HEK293 (cell line): ENCODE measurements around the gene IL17B.

Experiments used
- CTCF ChIA-PET: fragments of 350-600 bp; formaldehyde crosslinking; extraction: SDS; loops from one replicate; lab custom pipeline; 2021; ENCODE audit warnings: antibody characterized with exemption; lab: Yijun Ruan, JAX
- POLR2A ChIA-PET: fragments of 300-600 bp; formaldehyde crosslinking; extraction: SDS; loops from one replicate; lab custom pipeline; 2020; ENCODE audit warnings: antibody characterized with exemption, inconsistent platforms; lab: Yijun Ruan, JAX
- H3K27ac ChIP-seq: fragments of 200-500 bp; sonication (Bioruptor generic); 2 replicates; pipeline ENCODE4 v1.5.1; 2014; ENCODE audit warnings: low read depth, low read length, control low read depth, inconsistent platforms; ENCODE audit errors: extremely low read depth
- H3K36me3 ChIP-seq, 2 experiments: fragments of 200-500 bp in 1 of 2; sonication (Bioruptor generic) in 1 of 2; 1 replicate in 1 of 2; 2 replicates in 1 of 2; pipeline ENCODE4 v1.5.1; 2014 to 2017; ENCODE audit warnings: inconsistent platforms in 2 of 2, low read length in 2 of 2; ENCODE audit not compliant: control insufficient read depth in 2 of 2, insufficient read depth in 1 of 2
- H3K4me1 ChIP-seq: fragments of 200-500 bp; sonication (Bioruptor generic); 2 replicates; pipeline ENCODE4 v1.5.1; 2014; ENCODE audit warnings: mild to moderate bottlenecking, low read length, inconsistent platforms; ENCODE audit not compliant: control insufficient read depth, insufficient read depth
- H3K4me3 ChIP-seq: 2 replicates; pipeline ENCODE4 v1.5.1; 2011; ENCODE audit warnings: low read depth, mild to moderate bottlenecking, control low read depth, low read length, moderate library complexity
- H3K9me3 ChIP-seq: fragments of 200-500 bp; sonication (Bioruptor generic); 2 replicates; pipeline ENCODE4 v1.5.1; 2014; ENCODE audit warnings: low read depth, low read length, inconsistent platforms; ENCODE audit not compliant: control insufficient read depth, insufficient read depth
- KLF9 ChIP-seq: fragments of 450-650 bp; formaldehyde crosslinking; IDR thresholded peaks from 2 replicates; pipeline ENCODE4 v1.5.1; 2016; ENCODE audit warnings: missing biosample characterization, missing genetic modification characterization, low read depth
- OVOL3 ChIP-seq: fragments of 450-650 bp; formaldehyde crosslinking; IDR thresholded peaks from 2 replicates; pipeline ENCODE4 v1.5.1; 2016; ENCODE audit warnings: missing biosample characterization, missing genetic modification characterization
- SCRT2 ChIP-seq: fragments of 450-650 bp; formaldehyde crosslinking; IDR thresholded peaks from 2 replicates; pipeline ENCODE4 v1.5.1; 2016; ENCODE audit warnings: missing biosample characterization, missing genetic modification characterization
- SP7 ChIP-seq: fragments of 450-650 bp; formaldehyde crosslinking; IDR thresholded peaks from 2 replicates; pipeline ENCODE4 v1.5.1; 2016; ENCODE audit warnings: missing biosample characterization, missing genetic modification characterization
- ZEB2 ChIP-seq: fragments of 450-650 bp; formaldehyde crosslinking; IDR thresholded peaks from 2 replicates; pipeline ENCODE4 v1.5.1; 2016; ENCODE audit warnings: missing biosample characterization, missing genetic modification characterization
- ZFHX2 ChIP-seq: fragments of 450-650 bp; formaldehyde crosslinking; conservative IDR thresholded peaks from 2 replicates; pipeline ENCODE4 v1.5.1; 2016; ENCODE audit warnings: missing biosample characterization, missing genetic modification characterization
- ZNF155 ChIP-seq: fragments of 450-650 bp; formaldehyde crosslinking; IDR thresholded peaks from 2 replicates; pipeline ENCODE4 v1.5.1; 2016; ENCODE audit warnings: missing biosample characterization, missing genetic modification characterization
- ZNF157 ChIP-seq: fragments of 450-650 bp; formaldehyde crosslinking; IDR thresholded peaks from 2 replicates; pipeline ENCODE4 v1.5.1; 2016; ENCODE audit warnings: missing biosample characterization, missing genetic modification characterization
- ZNF174 ChIP-seq: fragments of 450-650 bp; formaldehyde crosslinking; IDR thresholded peaks from 2 replicates; pipeline ENCODE4 v1.5.0; 2017; ENCODE audit warnings: missing biosample characterization, mild to moderate bottlenecking, missing genetic modification characterization
- ZNF175 ChIP-seq: fragments of 450-650 bp; formaldehyde crosslinking; IDR thresholded peaks from 2 replicates; pipeline ENCODE4 v1.5.1; 2016; ENCODE audit warnings: missing biosample characterization, missing genetic modification characterization
- ZNF202 ChIP-seq: fragments of 450-650 bp; formaldehyde crosslinking; IDR thresholded peaks from 2 replicates; pipeline ENCODE4 v1.5.1; 2016; ENCODE audit warnings: missing biosample characterization, missing genetic modification characterization, borderline replicate concordance
- ZNF266 ChIP-seq: fragments of 450-650 bp; formaldehyde crosslinking; IDR thresholded peaks from 2 replicates; pipeline ENCODE4 v1.5.1; 2016; ENCODE audit warnings: missing biosample characterization, missing genetic modification characterization, low read depth
- ZNF292 ChIP-seq: fragments of 450-650 bp; formaldehyde crosslinking; IDR thresholded peaks from 2 replicates; pipeline ENCODE4 v1.5.1; 2016; ENCODE audit warnings: low read depth, missing biosample characterization, missing genetic modification characterization, borderline replicate concordance
- ZNF302 ChIP-seq: fragments of 450-650 bp; formaldehyde crosslinking; IDR thresholded peaks from 2 replicates; pipeline ENCODE4 v1.5.1; 2016; ENCODE audit warnings: missing biosample characterization, missing genetic modification characterization, low read depth
- ZNF335 ChIP-seq: fragments of 450-650 bp; formaldehyde crosslinking; conservative IDR thresholded peaks from 2 replicates; pipeline ENCODE4 v1.5.1; 2016; ENCODE audit warnings: missing biosample characterization, missing genetic modification characterization
- ZNF423 ChIP-seq: fragments of 450-650 bp; formaldehyde crosslinking; IDR thresholded peaks from 2 replicates; pipeline ENCODE4 v1.5.1; 2016; ENCODE audit warnings: missing biosample characterization, missing genetic modification characterization
- ZNF600 ChIP-seq: fragments of 450-650 bp; formaldehyde crosslinking; IDR thresholded peaks from 2 replicates; pipeline ENCODE4 v1.5.1; 2016; ENCODE audit warnings: missing biosample characterization, missing genetic modification characterization
- ZNF623 ChIP-seq: fragments of 450-650 bp; formaldehyde crosslinking; IDR thresholded peaks from 2 replicates; pipeline ENCODE4 v1.5.1; 2016; ENCODE audit warnings: missing biosample characterization, missing genetic modification characterization
- ZNF670 ChIP-seq: fragments of 450-650 bp; formaldehyde crosslinking; IDR thresholded peaks from 2 replicates; pipeline ENCODE4 v1.5.1; 2016; ENCODE audit warnings: missing biosample characterization, missing genetic modification characterization, low read depth
- ZNF785 ChIP-seq: fragments of 450-650 bp; formaldehyde crosslinking; IDR thresholded peaks from 2 replicates; pipeline ENCODE4 v1.5.1; 2016; ENCODE audit warnings: missing biosample characterization, missing genetic modification characterization
- ZNF792 ChIP-seq: fragments of 450-650 bp; formaldehyde crosslinking; IDR thresholded peaks from 2 replicates; pipeline ENCODE4 v1.5.1; 2016; ENCODE audit warnings: missing biosample characterization, missing genetic modification characterization
- TF ChIP-seq, protein P1 (sequence below): fragments of 450-650 bp; IDR thresholded peaks from 2 replicates; pipeline ENCODE4 v1.5.1; 2018; ENCODE audit warnings: missing biosample characterization, missing genetic modification characterization
- TF ChIP-seq, protein P2 (sequence below): fragments of 450-650 bp; formaldehyde crosslinking; IDR thresholded peaks from 2 replicates; pipeline ENCODE4 v1.5.1; 2016; ENCODE audit warnings: missing biosample characterization, missing genetic modification characterization
- TF ChIP-seq, protein P3 (sequence below): fragments of 450-650 bp; formaldehyde crosslinking; IDR thresholded peaks from 2 replicates; pipeline ENCODE4 v1.5.1; 2016; ENCODE audit warnings: missing biosample characterization, missing genetic modification characterization

IL17B gene

DNA sequence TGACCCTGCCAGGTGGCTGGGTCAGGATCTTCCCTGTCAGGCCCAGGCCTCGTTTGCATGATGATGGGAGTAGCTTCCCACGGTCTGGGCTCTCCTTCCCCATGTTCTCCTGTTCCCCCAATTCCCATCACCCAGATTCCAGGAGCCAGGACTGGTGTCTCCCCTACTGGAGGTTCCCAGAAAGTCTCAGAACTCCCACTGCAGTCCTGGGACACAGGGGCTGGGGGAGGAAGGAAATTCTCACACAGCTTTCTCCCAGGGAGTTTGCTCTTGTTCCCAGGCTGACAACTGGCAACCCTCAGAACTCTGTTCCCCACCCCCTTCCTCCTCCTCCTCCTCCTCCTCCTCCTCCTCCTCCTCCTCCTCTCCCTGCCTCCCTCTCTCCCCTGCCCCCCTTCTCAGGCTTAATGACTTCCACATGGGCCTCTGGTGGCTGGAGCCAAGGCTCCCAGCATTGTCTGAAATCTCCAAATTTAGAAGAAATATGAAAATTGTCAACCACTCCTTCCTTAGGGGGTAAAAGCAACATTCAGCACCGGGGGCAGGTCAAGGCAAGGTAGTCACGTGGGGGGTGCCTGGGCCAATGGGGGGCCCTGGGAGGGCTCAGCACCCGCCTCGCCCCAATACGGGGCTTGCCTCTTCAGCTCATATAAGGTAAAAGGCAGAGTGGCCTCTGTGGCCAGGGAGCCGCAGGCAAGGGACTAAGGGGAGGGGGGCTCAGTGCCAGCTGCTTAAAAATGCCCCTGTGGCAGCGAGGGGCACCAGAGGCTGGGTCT lies 27.3 kb upstream of the IL17B start (continued):
- TF ChIP-seq, protein P1, sequence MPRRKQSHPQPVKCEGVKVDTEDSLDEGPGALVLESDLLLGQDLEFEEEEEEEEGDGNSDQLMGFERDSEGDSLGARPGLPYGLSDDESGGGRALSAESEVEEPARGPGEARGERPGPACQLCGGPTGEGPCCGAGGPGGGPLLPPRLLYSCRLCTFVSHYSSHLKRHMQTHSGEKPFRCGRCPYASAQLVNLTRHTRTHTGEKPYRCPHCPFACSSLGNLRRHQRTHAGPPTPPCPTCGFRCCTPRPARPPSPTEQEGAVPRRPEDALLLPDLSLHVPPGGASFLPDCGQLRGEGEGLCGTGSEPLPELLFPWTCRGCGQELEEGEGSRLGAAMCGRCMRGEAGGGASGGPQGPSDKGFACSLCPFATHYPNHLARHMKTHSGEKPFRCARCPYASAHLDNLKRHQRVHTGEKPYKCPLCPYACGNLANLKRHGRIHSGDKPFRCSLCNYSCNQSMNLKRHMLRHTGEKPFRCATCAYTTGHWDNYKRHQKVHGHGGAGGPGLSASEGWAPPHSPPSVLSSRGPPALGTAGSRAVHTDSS (tag by site-specific recombination), result peak; percentile 63
- TF ChIP-seq KLF9 (tag by site-specific recombination), result no peak
- TF ChIP-seq, protein P2, sequence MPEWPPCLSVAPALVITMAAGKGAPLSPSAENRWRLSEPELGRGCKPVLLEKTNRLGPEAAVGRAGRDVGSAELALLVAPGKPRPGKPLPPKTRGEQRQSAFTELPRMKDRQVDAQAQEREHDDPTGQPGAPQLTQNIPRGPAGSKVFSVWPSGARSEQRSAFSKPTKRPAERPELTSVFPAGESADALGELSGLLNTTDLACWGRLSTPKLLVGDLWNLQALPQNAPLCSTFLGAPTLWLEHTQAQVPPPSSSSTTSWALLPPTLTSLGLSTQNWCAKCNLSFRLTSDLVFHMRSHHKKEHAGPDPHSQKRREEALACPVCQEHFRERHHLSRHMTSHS (tag by site-specific recombination), result no peak

DNA sequence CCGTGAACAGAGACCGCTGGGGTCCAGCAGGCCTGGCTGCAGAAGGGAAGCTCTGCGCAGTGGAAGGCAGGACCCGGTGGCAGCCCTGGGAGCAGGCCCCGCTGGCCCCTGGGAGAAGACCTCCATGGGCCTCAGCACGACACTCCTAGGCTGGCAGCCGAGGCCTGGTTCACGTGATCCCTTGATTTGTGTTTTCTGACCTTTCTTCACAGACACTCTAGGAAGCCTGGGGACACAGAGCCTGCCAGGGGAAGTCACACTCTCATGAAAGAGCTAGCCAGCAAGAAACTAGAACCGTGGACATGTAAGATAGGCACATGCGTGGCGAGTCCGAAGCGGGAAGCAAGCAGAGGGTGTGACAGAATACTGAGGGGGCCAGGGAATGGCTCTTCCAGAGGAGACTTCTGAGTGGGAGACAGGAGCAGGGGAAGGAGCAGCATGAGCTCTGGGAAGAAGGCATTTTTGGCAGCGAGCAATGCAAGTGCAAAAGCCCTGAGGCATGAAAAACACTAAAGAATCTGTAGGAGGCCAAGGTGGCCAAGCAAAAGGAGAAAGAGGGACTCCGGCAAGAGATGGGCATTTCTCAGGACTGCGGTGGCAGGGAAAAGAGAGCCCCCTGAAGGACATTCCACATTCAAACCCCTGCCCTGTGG lies 26.6 kb upstream of the IL17B start:
- Histone ChIP-seq H3K4me1 (no peaks in the 10 kb centered on the region), H3K27ac (no peak overlapping the region), H3K4me3 (no peak overlapping the region), H3K9me3 (no peaks in the 10 kb centered on the region), H3K36me3 (no peaks in the 10 kb centered on the region)
- CTCF ChIA-PET, result interaction anchor here (1.2 to 1.5 kb wide), 2 partner anchors 23 to 28 kb away, joined by 3 to 5 read pairs; no protein-coding TSS in a partner anchor
- POLR2A ChIA-PET, result interaction anchor here (1.5 kb wide), 1 partner anchor 34 kb away, joined by 4 read pairs; no protein-coding TSS in a partner anchor
- TF ChIP-seq OVOL3 (tag by site-specific recombination) (no peak), ZNF292 (tag by site-specific recombination) (no peak), ZNF623 (tag by site-specific recombination) (peak; percentile 88), ZNF335 (tag by site-specific recombination) (no peak), ZNF792 (tag by site-specific recombination) (no peak), SP7 (no peak), ZNF266 (tag by site-specific recombination) (no peak)
- TF ChIP-seq, protein P3, sequence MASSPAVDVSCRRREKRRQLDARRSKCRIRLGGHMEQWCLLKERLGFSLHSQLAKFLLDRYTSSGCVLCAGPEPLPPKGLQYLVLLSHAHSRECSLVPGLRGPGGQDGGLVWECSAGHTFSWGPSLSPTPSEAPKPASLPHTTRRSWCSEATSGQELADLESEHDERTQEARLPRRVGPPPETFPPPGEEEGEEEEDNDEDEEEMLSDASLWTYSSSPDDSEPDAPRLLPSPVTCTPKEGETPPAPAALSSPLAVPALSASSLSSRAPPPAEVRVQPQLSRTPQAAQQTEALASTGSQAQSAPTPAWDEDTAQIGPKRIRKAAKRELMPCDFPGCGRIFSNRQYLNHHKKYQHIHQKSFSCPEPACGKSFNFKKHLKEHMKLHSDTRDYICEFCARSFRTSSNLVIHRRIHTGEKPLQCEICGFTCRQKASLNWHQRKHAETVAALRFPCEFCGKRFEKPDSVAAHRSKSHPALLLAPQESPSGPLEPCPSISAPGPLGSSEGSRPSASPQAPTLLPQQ, result no peak

DNA sequence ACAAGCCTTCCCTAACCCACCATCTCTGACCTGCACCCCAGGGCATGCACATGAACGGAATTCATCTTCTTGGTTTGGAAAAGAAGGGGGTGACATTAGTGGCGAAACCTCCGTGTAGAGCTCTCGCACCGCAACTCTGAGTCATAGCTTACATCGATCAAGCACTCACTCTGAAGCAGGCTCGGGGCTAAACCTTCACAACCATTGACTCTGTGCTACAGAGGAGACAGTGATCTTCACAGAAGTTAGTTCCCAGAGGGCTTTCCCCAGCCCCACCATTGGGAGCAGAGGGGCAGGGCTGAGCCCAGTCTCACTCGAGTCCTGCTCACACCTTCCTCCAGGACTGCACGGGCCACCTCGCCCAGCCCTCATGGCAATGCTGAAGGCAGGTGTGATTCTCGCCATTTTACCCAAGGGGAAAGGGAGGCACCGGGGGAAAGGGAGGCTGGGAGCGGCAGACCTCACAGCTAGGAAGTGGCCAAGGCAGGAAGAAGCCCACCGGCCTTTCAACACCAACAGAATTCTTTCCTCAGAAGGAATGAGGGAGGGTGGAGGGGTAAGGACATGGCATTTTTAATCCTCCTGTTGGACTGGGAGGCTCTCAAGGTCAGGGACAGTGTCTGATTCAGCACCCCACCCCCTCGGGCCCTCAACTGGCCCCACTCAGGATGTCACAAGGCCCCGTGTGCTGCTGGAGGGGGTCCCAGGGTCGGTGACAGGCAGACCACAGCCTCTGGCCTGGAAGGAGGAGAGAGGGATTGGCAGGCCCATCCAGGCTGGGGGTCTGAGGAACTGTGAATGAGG lies 25.9 kb upstream of the IL17B start:
- Histone ChIP-seq H3K4me1 (no peaks in the 10 kb centered on the region), H3K27ac (no peak overlapping the region), H3K36me3 (no peaks in the 10 kb centered on the region), H3K4me3 (no peak overlapping the region), H3K9me3 (no peaks in the 10 kb centered on the region)
- ChIA-PET CTCF (interaction anchor here (0.8 to 1.7 kb wide), 4 partner anchors 23 to 206 kb away, joined by 3 to 9 read pairs (median 4); no protein-coding TSS in a partner anchor), POLR2A (no interaction called here)
- TF ChIP-seq ZNF423 (tag by site-specific recombination) (no peak), ZNF600 (tag by site-specific recombination) (no peak), SCRT2 (tag by site-specific recombination) (no peak), ZNF174 (tag by site-specific recombination) (no peak), ZNF785 (tag by site-specific recombination) (no peak), ZNF670 (no peak), ZNF155 (tag by site-specific recombination) (no peak), ZNF202 (tag by site-specific recombination) (no peak), ZNF157 (no peak), ZEB2 (no peak), ZFHX2 (no peak), ZNF302 (tag by site-specific recombination) (no peak), ZNF175 (tag by site-specific recombination) (no peak)
